Measurements from ENCODE around the gene FUT7. TPM values are rescaled to one million over a fixed set of nuclear protein-coding genes. Genes with fewer than 3 reads are reported as not detected.

FUT7 gene
- polyA plus RNA-seq, 3 donors = 6.1 to 13.4 (median 10.5) TPM

GRCh38 chr9:137073992-137074399 lies 42.1 kb upstream of the FUT7 start:
- WGBS (ENCODE audit: insufficient coverage) = 81% methylated on average over 8 of the region's 8 CpGs
- no peak for DNase-seq

GRCh38 chr9:137071282-137071681 lies 39.4 kb upstream of the FUT7 start:
- Histone ChIP-seq H3K4me3 (replicated peaks in 1 of 3; ENCODE audit: low read depth in 2 of 3, low read length in 3 of 3) (peak overlapping the region in 2 of 3 experiments; percentile 39 to 71), H3K4me2 (replicated peaks; ENCODE audit: extremely low read depth, low read length, poor library complexity, severe bottlenecking) (peak overlapping the region; percentile 76), H3K9me3 (replicated peaks in 1 of 2; ENCODE audit: control insufficient read depth in 1 of 2, insufficient read depth in 1 of 2, low read length in 2 of 2) (no peaks in the 10 kb centered on the region), H3K36me3 (replicated peaks in 1 of 2; ENCODE audit: control insufficient read depth in 1 of 2, insufficient read depth in 2 of 2, low read length in 2 of 2) (no peaks in the 10 kb centered on the region), H2AFZ (ENCODE audit: insufficient read depth, low read depth, low read length, poor library complexity, severe bottlenecking) (peak overlapping the region; percentile 76), H3K9ac (ENCODE audit: insufficient read depth, low read length, poor library complexity, severe bottlenecking) (peak overlapping the region; percentile 48), H4K20me1 (ENCODE audit: insufficient read depth, low read length) (no peaks in the 10 kb centered on the region), H3K4me1 (ENCODE audit: control insufficient read depth in 1 of 2, insufficient read depth in 2 of 2, low read length in 2 of 2) (peaks cover 41 to 80% of the 10 kb centered on the region in 2 donors), H3K27ac (ENCODE audit: low read depth in 1 of 2, low read length in 2 of 2) (peak overlapping the region in 1 of 2 donors; percentile 56), H3K79me2 (ENCODE audit: insufficient read depth, low read length) (peaks cover 6% of the 10 kb centered on the region), H3K27me3 (ENCODE audit: control insufficient read depth in 2 of 2, insufficient read depth in 2 of 2, low read length in 2 of 2) (peaks cover 0 to 5% of the 10 kb centered on the region in 2 donors)
- no peak for DNase-seq
- Mint-ChIP-seq H3K4me3 (peak overlapping the region; percentile 75 to 91), H3K27ac (peak overlapping the region; percentile 41 to 96 (median 89)), H3K27me3 (ENCODE audit: low read depth in 3 of 3) (peaks cover 0 to 3% (median 3%) of the 10 kb centered on the region in 3 donors), H3K4me1 (peaks cover 68% of the 10 kb centered on the region), H3K36me3 (peaks cover 0 to 4% of the 10 kb centered on the region in 2 donors), H3K9me3 (peaks cover 0 to 4% (median 2%) of the 10 kb centered on the region in 7 donors)
- WGBS (ENCODE audit: insufficient coverage) = 94% methylated on average over 2 of the region's 2 CpGs
- TF ChIP-seq CTCF (IDR thresholded peaks at IDR 0.05) = no peak
- intact Hi-C loops (cut with micrococcal nuclease) = loop anchor here in 1 of 2 donors (2.0 kb wide), 1 partner anchor 16 kb away; the partner anchor contains the start of gene MAN1B1

More at GRCh38 chr9:137073992-137074399, 42.1 kb upstream of the FUT7 start:
- Histone ChIP-seq H3K27ac (ENCODE audit: low read depth in 1 of 2, low read length in 2 of 2) (peak overlapping the region in 1 of 2 donors; percentile 87), H3K4me1 (ENCODE audit: control insufficient read depth in 1 of 2, insufficient read depth in 2 of 2, low read length in 2 of 2) (peaks cover 43 to 82% of the 10 kb centered on the region in 2 donors), H3K79me2 (ENCODE audit: insufficient read depth, low read length) (peaks cover 2% of the 10 kb centered on the region), H2AFZ (ENCODE audit: insufficient read depth, low read depth, low read length, poor library complexity, severe bottlenecking) (no peak overlapping the region), H3K4me2 (replicated peaks; ENCODE audit: extremely low read depth, low read length, poor library complexity, severe bottlenecking) (no peak overlapping the region), H3K9me3 (replicated peaks in 1 of 2; ENCODE audit: control insufficient read depth in 1 of 2, insufficient read depth in 1 of 2, low read length in 2 of 2) (no peaks in the 10 kb centered on the region), H3K27me3 (ENCODE audit: control insufficient read depth in 2 of 2, insufficient read depth in 2 of 2, low read length in 2 of 2) (peaks cover 0 to 5% of the 10 kb centered on the region in 2 donors), H3K4me3 (replicated peaks in 1 of 3; ENCODE audit: low read depth in 2 of 3, low read length in 3 of 3) (no peak overlapping the region), H4K20me1 (ENCODE audit: insufficient read depth, low read length) (peaks cover 10% of the 10 kb centered on the region), H3K36me3 (replicated peaks in 1 of 2; ENCODE audit: control insufficient read depth in 1 of 2, insufficient read depth in 2 of 2, low read length in 2 of 2) (no peaks in the 10 kb centered on the region), H3K9ac (ENCODE audit: insufficient read depth, low read length, poor library complexity, severe bottlenecking) (no peak overlapping the region)
- TF ChIP-seq CTCF (IDR thresholded peaks at IDR 0.05) = no peak
- Mint-ChIP-seq H3K27me3 (ENCODE audit: low read depth in 3 of 3) (peaks cover 0 to 3% (median 0%) of the 10 kb centered on the region in 3 donors), H3K4me3 (no peak overlapping the region), H3K9me3 (peaks cover 0 to 4% (median 2%) of the 10 kb centered on the region in 7 donors), H3K27ac (peak overlapping the region; percentile 87 to 96 (median 93)), H3K4me1 (peaks cover 69% of the 10 kb centered on the region), H3K36me3 (peaks cover 0 to 6% of the 10 kb centered on the region in 2 donors)
- intact Hi-C loops (cut with micrococcal nuclease) = no loop called here

Measured in CD14-positive monocyte (primary cell).